Thoracic aorta (tissue), 2 donors: ENCODE data around the gene UBE2A. TPM values are rescaled to one million over a fixed set of nuclear protein-coding genes. Genes with fewer than 3 reads are reported as not detected.

Source experiments
- ATAC-seq: fragments of 150-250 bp; one replicate; pipeline ENCODE4 v1.8.0; 2017; ENCODE audit warnings: low read depth; ENCODE audit not compliant: insufficient number of reproducible peaks, low FRiP score
- DNase-seq: peaks from one replicate; pipeline ENCODE4 v3.0.0-alpha.2; 2020; ENCODE audit warnings: low spot score
- H3K27ac ChIP-seq, 2 donors: fragments of 200-600 bp; sonication (generic); 1 replicate in 1 of 2; 2 replicates in 1 of 2; pipeline ENCODE4 v1.5.1; 2016; ENCODE audit warnings: mild to moderate bottlenecking in 2 of 2, moderate library complexity in 2 of 2
- H3K27me3 ChIP-seq: fragments of 200-600 bp; sonication (generic); replicated peaks from 2 replicates; pipeline ENCODE4 v1.6.0; 2016; ENCODE audit warnings: mild to moderate bottlenecking; ENCODE audit not compliant: insufficient read depth
- H3K36me3 ChIP-seq: fragments of 200-600 bp; sonication (generic); one replicate; pipeline ENCODE4 v1.5.1; 2016
- H3K4me1 ChIP-seq, 2 donors: fragments of 200-600 bp; sonication (generic); 1 replicate in 1 of 2; 2 replicates in 1 of 2; pipeline versions ENCODE4 v1.5.1 to v1.6.0; 2016; ENCODE audit warnings: low read depth in 2 of 2, mild to moderate bottlenecking in 1 of 2; ENCODE audit not compliant: control insufficient read depth in 1 of 2
- H3K4me3 ChIP-seq: fragments of 200-600 bp; sonication (generic); 2 replicates; pipeline ENCODE4 v1.5.1; 2016; ENCODE audit warnings: mild to moderate bottlenecking
- H3K9me3 ChIP-seq: fragments of 200-600 bp; sonication (generic); 2 replicates; pipeline ENCODE4 v1.5.1; 2016
- total RNA-seq, 2 donors: library from RNA; depleted of rRNA; stranded (reverse); fragments of >200 nt; gene quantifications; one replicate each; pipeline versions ENCODE4 v1.1.0 to v1.2.3, GENCODE V29; 2016
- TF ChIP-seq, protein P1 (sequence below): fragments of 200-600 bp; sonication (generic); IDR thresholded peaks from one replicate; pipeline ENCODE4 v1.5.1; 2019; ENCODE audit warnings: antibody characterized with exemption

The UBE2A gene
- total RNA-seq: 10 to 100 TPM; 37.4 to 50.7 TPM

- DNase-seq (peak; percentile 54), ATAC-seq (peak; percentile 97)
- no peaks in the 10 kb centered on the region for H3K27me3 ChIP-seq
- TF ChIP-seq, protein P1, sequence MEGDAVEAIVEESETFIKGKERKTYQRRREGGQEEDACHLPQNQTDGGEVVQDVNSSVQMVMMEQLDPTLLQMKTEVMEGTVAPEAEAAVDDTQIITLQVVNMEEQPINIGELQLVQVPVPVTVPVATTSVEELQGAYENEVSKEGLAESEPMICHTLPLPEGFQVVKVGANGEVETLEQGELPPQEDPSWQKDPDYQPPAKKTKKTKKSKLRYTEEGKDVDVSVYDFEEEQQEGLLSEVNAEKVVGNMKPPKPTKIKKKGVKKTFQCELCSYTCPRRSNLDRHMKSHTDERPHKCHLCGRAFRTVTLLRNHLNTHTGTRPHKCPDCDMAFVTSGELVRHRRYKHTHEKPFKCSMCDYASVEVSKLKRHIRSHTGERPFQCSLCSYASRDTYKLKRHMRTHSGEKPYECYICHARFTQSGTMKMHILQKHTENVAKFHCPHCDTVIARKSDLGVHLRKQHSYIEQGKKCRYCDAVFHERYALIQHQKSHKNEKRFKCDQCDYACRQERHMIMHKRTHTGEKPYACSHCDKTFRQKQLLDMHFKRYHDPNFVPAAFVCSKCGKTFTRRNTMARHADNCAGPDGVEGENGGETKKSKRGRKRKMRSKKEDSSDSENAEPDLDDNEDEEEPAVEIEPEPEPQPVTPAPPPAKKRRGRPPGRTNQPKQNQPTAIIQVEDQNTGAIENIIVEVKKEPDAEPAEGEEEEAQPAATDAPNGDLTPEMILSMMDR: peak; percentile 8
- H3K27ac ChIP-seq: peak within 1 kb of the TSS; percentile 87 to 94
- peaks cover 0 to 12% of the 10 kb centered on the region in 2 donors for H3K4me1 ChIP-seq
- no peaks in the 10 kb centered on the region for H3K36me3 ChIP-seq
- no peaks in the 10 kb centered on the region for H3K9me3 ChIP-seq
- H3K4me3 ChIP-seq: peak within 1 kb of the TSS; percentile 91
Observed at GRCh38 chrX:119574394-119575266, at the start of gene UBE2A. Gene UBE2A (plus strand): TSS chrX:119574563. CDS start chrX:119574712, 149 bp downstream.

DNA sequence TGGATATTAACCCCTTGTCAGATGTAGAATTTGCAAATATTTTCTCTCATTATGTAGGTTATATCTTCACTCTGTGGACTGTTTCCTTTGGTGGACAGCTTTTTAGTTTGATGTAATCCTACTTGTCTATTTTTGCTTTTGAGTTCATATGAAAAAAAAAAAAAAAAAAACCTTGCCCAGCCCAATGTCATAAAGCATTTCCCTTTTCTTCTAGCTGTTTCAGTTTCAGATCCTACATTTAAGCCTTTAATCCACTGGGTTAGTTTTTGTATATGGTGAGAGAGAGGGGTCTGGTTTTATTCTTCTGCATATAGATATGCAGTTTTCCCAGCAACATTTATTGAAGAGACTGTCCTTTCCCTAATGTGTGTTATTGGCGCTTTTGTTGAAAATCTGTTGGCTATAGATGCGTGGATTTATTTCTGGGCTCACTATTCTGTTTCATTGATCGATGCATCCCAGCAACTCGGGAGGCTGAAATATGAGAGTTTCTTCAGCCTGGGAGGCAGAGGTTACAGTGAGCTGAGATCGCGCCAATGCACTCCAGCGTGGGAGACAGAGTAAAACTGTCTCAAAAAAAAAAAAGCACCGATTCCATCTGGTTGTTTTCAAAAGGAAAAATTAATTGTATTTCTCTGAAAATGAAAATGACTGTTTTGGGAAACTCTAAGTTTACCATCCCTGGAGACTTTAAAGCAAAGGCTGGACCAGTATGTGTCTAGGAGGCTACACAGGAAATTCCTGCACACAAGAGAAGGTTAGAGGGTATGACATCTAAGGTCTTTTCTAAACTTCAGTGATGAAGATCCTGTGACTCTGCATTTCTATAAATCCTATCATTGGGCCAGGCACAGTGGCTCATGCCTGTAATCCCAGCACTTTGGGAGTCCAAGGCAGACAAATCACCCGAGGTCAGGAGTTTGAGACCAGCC is 44.8 kb upstream of the UBE2A start:
- no peaks in the 10 kb centered on the region for H3K9me3 ChIP-seq
- H3K27ac ChIP-seq: no peak overlapping the region
- no peaks in the 10 kb centered on the region for H3K4me1 ChIP-seq
- no peaks in the 10 kb centered on the region for H3K27me3 ChIP-seq
- ATAC-seq: no peak
- no peak overlapping the region for H3K4me3 ChIP-seq
- TF ChIP-seq, protein P1: no peak
- H3K36me3 ChIP-seq: no peaks in the 10 kb centered on the region
- DNase-seq: no peak

- TF ChIP-seq, protein P1: no peak
- Histone ChIP-seq H3K4me3 (no peak overlapping the region), H3K27ac (no peak overlapping the region), H3K36me3 (peaks cover 2% of the 10 kb centered on the region), H3K9me3 (no peaks in the 10 kb centered on the region), H3K27me3 (no peaks in the 10 kb centered on the region), H3K4me1 (no peaks in the 10 kb centered on the region)
- ATAC-seq (no peak), DNase-seq (no peak)
Observed at GRCh38 chrX:119537487-119537886, 36.9 kb upstream of the UBE2A start.

- TF ChIP-seq, protein P1: no peak
- Histone ChIP-seq H3K36me3 (peaks cover 2% of the 10 kb centered on the region), H3K4me1 (no peaks in the 10 kb centered on the region), H3K27me3 (no peaks in the 10 kb centered on the region), H3K27ac (no peak overlapping the region), H3K4me3 (no peak overlapping the region), H3K9me3 (no peaks in the 10 kb centered on the region)
- DNase-seq (no peak), ATAC-seq (no peak)
Observed at GRCh38 chrX:119539872-119540271, 34.5 kb upstream of the UBE2A start.

DNA sequence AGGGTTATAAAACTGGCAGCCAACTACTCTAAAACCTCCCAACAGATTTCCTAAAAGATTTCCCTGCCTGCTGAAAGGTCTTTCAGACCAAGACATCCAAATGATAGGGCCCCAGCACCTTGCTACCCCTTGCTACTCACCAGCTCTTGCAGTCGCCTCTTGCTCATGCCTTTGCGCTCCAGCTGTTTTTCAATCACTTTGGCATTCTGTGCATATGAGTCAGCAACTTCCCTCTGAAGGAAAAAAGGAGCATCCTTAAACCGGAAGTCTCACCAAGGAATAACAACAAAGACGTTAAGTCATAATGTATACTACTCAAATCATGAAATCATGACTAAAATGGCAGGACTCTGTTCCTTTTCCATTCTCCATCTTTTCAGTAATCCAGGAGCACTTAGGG is 33.2 kb upstream of the UBE2A start:
- Histone ChIP-seq H3K4me3 (no peak overlapping the region), H3K4me1 (no peaks in the 10 kb centered on the region), H3K9me3 (no peaks in the 10 kb centered on the region), H3K27me3 (no peaks in the 10 kb centered on the region), H3K36me3 (peaks cover 2% of the 10 kb centered on the region), H3K27ac (no peak overlapping the region)
- TF ChIP-seq, protein P1: no peak
- ATAC-seq (no peak), DNase-seq (no peak)
